Neuronal stem cell (in vitro differentiated cells): ENCODE measurements around the gene RNF135.
"Not testable (repeated sequence)": the region's sequence is repeated elsewhere in the genome, so short reads cannot be mapped to it uniquely, and the experiment has no call there.

ENCODE experiments used
- DNase-seq: peaks from one replicate; pipeline ENCODE4 v3.0.0-alpha.2; 2013; ENCODE audit warnings: low spot score
- H2AFZ ChIP-seq: one replicate; pipeline ENCODE4 v1.6.1; 2013; ENCODE audit warnings: mild to moderate bottlenecking, low read length, inconsistent platforms
- H2AK5ac ChIP-seq: 2 replicates; pipeline ENCODE4 v1.6.1; 2013; ENCODE audit warnings: low read depth, mild to moderate bottlenecking, inconsistent platforms, low read length, moderate library complexity, mixed read lengths
- H2BK120ac ChIP-seq: 2 replicates; pipeline ENCODE4 v1.6.1; 2013; ENCODE audit warnings: low read depth, mild to moderate bottlenecking, inconsistent platforms, low read length, moderate library complexity, mixed read lengths
- H2BK12ac ChIP-seq: one replicate; pipeline ENCODE4 v1.6.1; 2013; ENCODE audit warnings: low read length, inconsistent platforms
- H2BK15ac ChIP-seq: 2 replicates; pipeline ENCODE4 v1.6.1; 2013; ENCODE audit warnings: mild to moderate bottlenecking, low read length, inconsistent platforms, mixed read lengths
- H2BK5ac ChIP-seq: one replicate; pipeline ENCODE4 v1.6.1; 2013; ENCODE audit warnings: inconsistent platforms, mild to moderate bottlenecking, low read length, moderate library complexity
- H3K14ac ChIP-seq: one replicate; pipeline ENCODE4 v1.6.1; 2013; ENCODE audit warnings: low read length, inconsistent platforms
- H3K18ac ChIP-seq: 2 replicates; pipeline ENCODE4 v1.6.1; 2013; ENCODE audit warnings: low read length, inconsistent platforms
- H3K23ac ChIP-seq: 2 replicates; pipeline ENCODE4 v1.6.1; 2013; ENCODE audit warnings: low read depth, mild to moderate bottlenecking, mixed read lengths, low read length, inconsistent platforms; ENCODE audit not compliant: poor library complexity
- H3K27ac ChIP-seq: replicated peaks from 3 replicates; pipeline ENCODE4 v1.5.1; 2013; ENCODE audit warnings: low read length, inconsistent platforms
- H3K27me3 ChIP-seq, 3 experiments: 2 replicates each; pipeline ENCODE4 v1.6.1; 2013; ENCODE audit warnings: low read length in 3 of 3, mild to moderate bottlenecking in 2 of 3, inconsistent platforms in 1 of 3, low read depth in 1 of 3, mixed read lengths in 1 of 3, moderate library complexity in 1 of 3; ENCODE audit not compliant: control insufficient read depth in 3 of 3, insufficient read depth in 3 of 3
- H3K36me3 ChIP-seq, 2 donors: replicated peaks in 1 of 2; 2 replicates each; pipeline ENCODE4 v1.6.1; 2013; ENCODE audit warnings: low read length in 2 of 2; ENCODE audit not compliant: control insufficient read depth in 2 of 2, insufficient read depth in 2 of 2
- H3K4ac ChIP-seq: 2 replicates; pipeline ENCODE4 v1.6.1; 2013; ENCODE audit warnings: inconsistent platforms, mild to moderate bottlenecking, low read length, moderate library complexity
- H3K4me1 ChIP-seq, 2 donors: 1 replicate in 1 of 2; 2 replicates in 1 of 2; pipeline ENCODE4 v1.6.1; 2013; ENCODE audit warnings: low read length in 2 of 2, low read depth in 1 of 2; ENCODE audit not compliant: control insufficient read depth in 2 of 2, insufficient read depth in 1 of 2
- H3K4me2 ChIP-seq: one replicate; pipeline ENCODE4 v1.6.1; 2013; ENCODE audit warnings: mild to moderate bottlenecking, low read length, inconsistent platforms; ENCODE audit not compliant: insufficient read depth, poor library complexity, severe bottlenecking
- H3K4me3 ChIP-seq, 2 donors: 2 replicates each; pipeline ENCODE4 v1.5.1; 2013; ENCODE audit warnings: low read length in 2 of 2, mild to moderate bottlenecking in 2 of 2, inconsistent platforms in 1 of 2, moderate library complexity in 1 of 2
- H3K79me1 ChIP-seq: one replicate; pipeline ENCODE4 v1.6.1; 2013; ENCODE audit warnings: low read depth, mild to moderate bottlenecking, inconsistent platforms, low read length, moderate library complexity
- H3K9ac ChIP-seq: one replicate; pipeline ENCODE4 v1.6.1; 2013; ENCODE audit warnings: mild to moderate bottlenecking, low read depth, low read length, inconsistent platforms; ENCODE audit not compliant: poor library complexity
- H3K9me3 ChIP-seq, 2 donors: replicated peaks in 1 of 2; 2 replicates each; pipeline versions ENCODE3 to v1.6.1; 2013; ENCODE audit warnings: low read length in 2 of 2, mild to moderate bottlenecking in 2 of 2, inconsistent platforms in 1 of 2, low read depth in 1 of 2, mixed read lengths in 1 of 2, moderate library complexity in 1 of 2; ENCODE audit not compliant: control insufficient read depth in 2 of 2, insufficient read depth in 1 of 2
- H4K8ac ChIP-seq: one replicate; pipeline ENCODE4 v1.6.1; 2013; ENCODE audit warnings: low read depth, mild to moderate bottlenecking, inconsistent platforms, low read length, moderate library complexity
- H4K91ac ChIP-seq: one replicate; pipeline ENCODE4 v1.6.1; 2013; ENCODE audit warnings: low read length, low read depth, mild to moderate bottlenecking, inconsistent platforms; ENCODE audit not compliant: poor library complexity
- WGBS, 2 donors: extraction: QIAGEN DNeasy Blood & Tissue Kit; methylation state at CpG; one replicate each; pipeline ENCODE4 v1.1.7; 2013; ENCODE audit warnings: missing lambda C conversion rate in 2 of 2, mixed read lengths in 1 of 2; ENCODE audit not compliant: insufficient read length in 2 of 2, insufficient replicate concordance in 1 of 2; ENCODE audit errors: extremely low coverage in 2 of 2; 5-methylcytosine and 5-hydroxymethylcytosine counted together

RNF135 gene

DNA sequence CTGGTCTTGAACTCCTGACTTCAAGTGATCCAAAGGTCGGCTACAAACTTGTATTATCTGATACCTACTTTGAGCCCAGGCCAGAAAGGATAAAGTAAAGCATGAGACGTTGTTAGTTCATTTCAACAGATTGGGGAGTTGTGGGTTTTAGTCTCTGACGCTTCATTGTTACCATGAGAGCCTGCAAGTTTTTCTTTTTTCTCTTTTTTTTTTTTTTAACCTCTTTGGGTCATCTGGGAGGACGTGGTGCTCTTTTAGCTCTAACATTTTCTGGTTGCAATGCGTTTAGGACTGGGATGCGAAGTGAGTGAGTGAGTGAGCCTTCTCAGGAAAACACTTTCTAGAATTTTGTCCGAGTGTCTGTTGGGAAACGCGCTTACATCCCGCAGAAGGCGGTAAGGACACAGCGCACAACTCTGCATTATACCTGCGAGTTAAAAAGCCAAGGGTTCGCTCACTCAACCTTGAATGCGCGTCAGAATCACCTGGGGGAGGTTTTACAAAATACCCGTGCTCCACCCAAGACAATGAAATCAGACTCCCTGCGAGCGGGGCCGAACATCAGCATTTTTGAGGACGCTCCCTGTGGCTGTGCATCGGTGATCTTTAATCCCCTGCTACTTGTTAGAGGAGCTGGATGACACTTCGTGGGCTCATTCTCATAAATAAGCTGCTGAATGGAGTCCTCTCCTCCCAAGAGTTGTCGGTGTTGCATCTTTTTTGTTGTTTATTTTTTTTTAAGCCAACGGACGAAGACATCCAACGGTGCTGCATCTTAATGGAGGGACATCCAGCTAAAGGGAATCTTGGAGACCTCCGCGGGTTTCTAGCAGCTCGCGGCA lies 629 bp upstream of the RNF135 start:
- Histone ChIP-seq H3K79me1 (no peaks in the 10 kb centered on the region), H3K4ac (no peak overlapping the region), H4K8ac (no peak overlapping the region), H3K23ac (peak overlapping the region; percentile 99), H3K27ac (peak overlapping the region; percentile 95), H3K27me3 (peaks cover 0 to 22% (median 0%) of the 10 kb centered on the region in 3 experiments), H3K4me3 (peak overlapping the region in 1 of 2 donors; percentile 82), H2AFZ (peak overlapping the region; percentile 72), H2AK5ac (no peak overlapping the region), H3K9me3 (peaks cover 0 to 11% of the 10 kb centered on the region in 2 donors), H2BK12ac (peak overlapping the region; percentile 26), H2BK5ac (no peak overlapping the region), H3K14ac (no peak overlapping the region), H4K91ac (no peak overlapping the region), H3K4me2 (peak overlapping the region; percentile 72), H3K18ac (peak overlapping the region; percentile 99), H3K36me3 (peaks cover 0 to 2% of the 10 kb centered on the region in 2 donors), H3K4me1 (no peaks in the 10 kb centered on the region), H2BK120ac (no peak overlapping the region), H2BK15ac (no peak overlapping the region), H3K9ac (peak overlapping the region; percentile 97)
- no peak for DNase-seq
- no CpG with 5 or more reads among the region's 31 CpGs for WGBS, 2 donors

DNA sequence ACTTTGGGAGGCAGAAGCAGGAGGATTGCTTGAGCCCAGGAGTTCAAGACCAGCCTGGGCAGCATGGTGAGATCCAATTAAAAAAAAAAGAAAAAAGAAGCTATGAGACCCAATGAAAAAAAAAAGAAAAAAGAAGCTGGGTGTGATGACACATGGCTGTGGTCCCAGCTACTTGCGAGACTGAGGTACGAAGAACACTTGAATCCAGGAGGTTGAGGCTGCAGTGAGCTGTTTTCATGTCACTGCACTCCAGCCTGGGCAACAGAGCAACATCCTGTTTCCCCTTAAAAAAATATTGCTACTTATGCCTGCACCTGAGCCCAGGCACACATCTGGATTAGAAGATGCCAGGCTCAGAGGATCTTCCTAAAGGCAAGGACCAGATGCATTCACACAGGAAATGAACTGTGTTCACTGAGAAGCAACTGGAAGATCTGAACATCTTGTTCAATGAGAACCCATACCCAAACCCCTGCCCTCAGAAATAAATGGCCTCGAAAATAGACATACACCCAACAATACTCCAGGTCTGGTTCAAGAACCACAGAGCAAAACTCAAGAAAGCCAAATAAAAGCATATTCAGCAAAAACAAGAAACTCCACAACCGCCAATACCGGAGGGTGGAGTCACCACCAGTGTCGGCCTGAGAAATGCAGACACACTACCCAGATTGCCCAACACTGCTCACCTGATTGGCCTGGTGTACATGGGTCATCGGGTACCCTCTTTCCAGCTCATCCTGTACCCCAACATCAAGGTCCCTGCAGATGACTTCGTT lies 4.4 kb downstream of the RNF135 start:
- Histone ChIP-seq H3K79me1 (peaks cover 2% of the 10 kb centered on the region), H2AFZ (no peak overlapping the region), H3K23ac (peak overlapping the region; percentile 55), H3K27me3 (peaks cover 0 to 14% (median 0%) of the 10 kb centered on the region in 3 experiments), H3K4me1 (no peaks in the 10 kb centered on the region), H2BK12ac (peak overlapping the region; percentile 30), H3K9me3 (peaks cover 0 to 11% of the 10 kb centered on the region in 2 donors), H3K9ac (peak overlapping the region; percentile 44), H3K18ac (no peak overlapping the region), H3K4ac (no peak overlapping the region), H3K4me2 (no peak overlapping the region), H2BK15ac (no peak overlapping the region), H4K91ac (no peak overlapping the region), H4K8ac (no peak overlapping the region), H3K36me3 (peaks cover 0 to 2% of the 10 kb centered on the region in 2 donors), H3K27ac (no peak overlapping the region), H2BK120ac (no peak overlapping the region), H2AK5ac (no peak overlapping the region), H3K14ac (no peak overlapping the region), H2BK5ac (no peak overlapping the region), H3K4me3 (no peak overlapping the region)
- DNase-seq, result no peak
- no CpG with 5 or more reads among the region's 8 CpGs for WGBS, 2 donors

DNA sequence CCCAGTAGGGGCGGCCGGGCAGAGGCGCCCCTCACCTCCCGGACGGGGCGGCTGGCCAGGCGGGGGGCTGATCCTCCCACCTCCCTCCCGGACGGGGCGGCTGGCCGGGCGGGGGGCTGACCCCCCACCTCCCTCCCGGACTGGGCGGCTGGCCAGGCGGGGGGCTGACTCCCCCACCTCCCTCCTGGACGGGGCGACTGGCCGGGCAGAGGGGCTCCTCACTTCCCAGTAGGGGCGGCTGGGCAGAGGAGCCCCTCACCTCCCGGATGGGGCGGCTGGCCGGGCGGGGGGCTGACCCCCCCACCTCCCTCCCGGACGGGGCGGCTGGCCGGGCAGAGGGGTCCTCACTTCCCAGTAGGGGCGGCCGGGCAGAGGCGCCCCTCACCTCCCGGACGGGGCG lies 9.1 kb downstream of the RNF135 start:
- H3K9me3 ChIP-seq, H3K36me3 ChIP-seq, H2AK5ac ChIP-seq, H2BK15ac ChIP-seq, H2BK120ac ChIP-seq, H2BK12ac ChIP-seq, H4K8ac ChIP-seq, H3K4me3 ChIP-seq, H3K18ac ChIP-seq, H3K9ac ChIP-seq, DNase-seq, H3K4ac ChIP-seq, H2AFZ ChIP-seq, H3K4me2 ChIP-seq, H4K91ac ChIP-seq, H3K79me1 ChIP-seq, H3K14ac ChIP-seq, H3K27ac ChIP-seq, H3K23ac ChIP-seq, H3K27me3 ChIP-seq, H2BK5ac ChIP-seq, H3K4me1 ChIP-seq: not testable (repeated sequence)
- no CpG with 5 or more reads among the region's 33 CpGs for WGBS, 2 donors
